RWPE1 (cell line): ENCODE data around the gene HSPB8.

Source experiments
- CTCF ChIA-PET: fragments of 350-600 bp; sonication (Branson Sonifier 250); formaldehyde crosslinking; extraction: SDS; loops from one replicate; lab custom pipeline; 2021; lab: Yijun Ruan, JAX
- POLR2A ChIA-PET: fragments of 400-600 bp; formaldehyde crosslinking; extraction: SDS; loops from one replicate; lab custom pipeline; 2020; ENCODE audit warnings: antibody characterized with exemption; ENCODE audit not compliant: low non-redundant PET; lab: Yijun Ruan, JAX
- DNase-seq: peaks from one replicate; pipeline ENCODE4 v3.0.0; 2012; ENCODE audit warnings: low spot score
- H3K27ac ChIP-seq: fragments of 450-650 bp; 2 replicates; pipeline ENCODE4 v1.5.1; 2017
- CTCF ChIP-seq: fragments of 450-650 bp; conservative IDR thresholded peaks from 2 replicates; pipeline ENCODE4 v1.5.1; 2017; ENCODE audit warnings: low read depth, mild to moderate bottlenecking

Gene HSPB8

GRCh38 chr12:119167902-119168301 is 10.8 kb upstream of the HSPB8 start:
- no peak overlapping the region for H3K27ac ChIP-seq
- ChIA-PET POLR2A (no interaction called here), CTCF (interaction anchor here (0.6 kb wide), 1 partner anchor 37 kb away, joined by 3 read pairs; no protein-coding TSS in a partner anchor)
- TF ChIP-seq CTCF = no peak
- DNase-seq = no peak

GRCh38 chr12:119168721-119169120 is 10.0 kb upstream of the HSPB8 start:
- no peak overlapping the region for H3K27ac ChIP-seq
- no peak for TF ChIP-seq CTCF
- ChIA-PET CTCF (no interaction called here), POLR2A (no interaction called here)
- no peak for DNase-seq

DNA sequence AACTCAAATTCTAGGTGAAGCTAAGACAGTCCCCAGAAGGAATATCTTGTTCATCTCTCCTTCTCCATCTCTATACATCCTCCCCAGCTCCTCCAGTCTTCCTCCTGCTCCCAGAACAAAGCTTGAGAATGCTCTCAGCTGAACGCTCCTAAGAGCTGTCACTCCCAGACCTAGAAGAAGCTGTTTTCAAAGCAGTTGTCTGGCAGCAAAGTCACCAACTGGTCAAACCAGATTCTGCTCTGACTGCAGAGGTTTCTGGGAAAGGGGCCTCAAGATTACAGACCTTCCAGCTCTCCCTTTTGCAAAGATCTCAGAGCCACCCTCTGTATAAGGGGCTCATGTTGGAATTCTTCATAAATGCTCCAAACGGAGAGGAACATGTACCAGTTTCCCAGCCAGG is 9.6 kb upstream of the HSPB8 start:
- DNase-seq = no peak
- TF ChIP-seq CTCF = no peak
- ChIA-PET CTCF (no interaction called here), POLR2A (no interaction called here)
- H3K27ac ChIP-seq = no peak overlapping the region

- ChIA-PET POLR2A (no interaction called here), CTCF (no interaction called here)
- no peak for DNase-seq
- no peak overlapping the region for H3K27ac ChIP-seq
- TF ChIP-seq CTCF = no peak
Observed at GRCh38 chr12:119171291-119171690, 7.4 kb upstream of the HSPB8 start.

DNA sequence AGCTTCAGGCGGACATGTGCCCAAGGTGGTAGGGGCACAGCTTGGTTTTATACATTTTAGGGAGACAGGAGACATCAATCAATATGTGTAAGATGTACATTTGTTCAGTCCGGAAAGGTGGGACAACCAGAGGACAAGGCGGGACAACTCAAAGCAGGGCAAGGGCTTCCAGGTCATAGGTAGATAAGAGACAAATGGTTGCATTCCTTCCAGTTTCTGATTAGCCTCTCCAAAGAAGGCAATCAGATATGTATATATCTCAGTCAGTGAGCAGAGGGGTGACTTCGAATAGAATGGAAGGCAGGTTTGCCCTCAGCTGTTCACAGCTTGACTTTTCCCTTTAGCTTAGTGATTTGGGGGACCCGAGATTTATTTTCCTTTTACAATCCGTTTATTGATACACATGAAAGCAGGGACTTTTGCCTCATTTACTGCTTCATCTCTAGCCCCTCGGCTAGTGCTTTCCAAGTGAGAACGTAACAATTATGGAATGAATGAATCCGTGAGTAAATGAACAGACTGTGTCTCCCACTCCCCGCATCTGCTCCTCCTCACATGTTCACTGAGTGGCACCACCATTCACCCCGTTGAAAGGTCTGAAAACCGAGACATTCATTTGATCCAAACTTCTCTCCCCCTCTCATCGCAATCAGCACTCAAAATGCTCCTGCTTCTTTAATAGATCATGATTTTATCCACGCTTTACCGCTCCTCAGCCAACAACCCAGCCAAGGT is 6.9 kb upstream of the HSPB8 start:
- no peak for TF ChIP-seq CTCF
- ChIA-PET POLR2A (no interaction called here), CTCF (no interaction called here)
- no peak for DNase-seq
- H3K27ac ChIP-seq = no peak overlapping the region

DNA sequence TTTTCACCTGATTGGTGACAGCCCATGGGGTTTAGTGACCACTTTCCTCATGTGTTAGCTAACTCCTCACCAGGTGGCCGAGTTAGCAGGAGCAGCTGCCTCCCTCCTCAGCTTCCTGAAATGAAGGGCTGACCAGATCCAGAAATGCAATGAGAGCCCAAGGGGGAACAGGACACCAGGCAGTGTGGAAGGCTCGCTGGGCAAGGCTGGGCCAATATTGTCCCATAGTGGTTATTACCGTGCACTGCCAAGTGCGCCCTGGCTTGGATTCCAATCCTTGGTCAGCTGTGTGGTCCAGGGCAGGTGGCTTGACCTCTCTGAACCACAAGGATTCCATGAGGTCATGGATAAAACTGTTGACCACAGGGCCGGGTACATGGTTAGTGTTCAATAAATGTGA is 3.6 kb upstream of the HSPB8 start:
- ChIA-PET CTCF (no interaction called here), POLR2A (no interaction called here)
- no peak for TF ChIP-seq CTCF
- no peak for DNase-seq
- no peak overlapping the region for H3K27ac ChIP-seq
